NCI-H2029 (cell line): ENCODE data around the gene CREB3L4.
"Not testable (repeated sequence)": the region's sequence is repeated elsewhere in the genome, so short reads cannot be mapped to it uniquely, and the experiment has no call there.

Source experiments
- DNase-seq: peaks from one replicate; lab custom pipeline; 2025; lab: John Stamatoyannopoulos, UW

CREB3L4 gene

GRCh38 chr1:153959454-153959853 is 8.2 kb upstream of the CREB3L4 start:
- no peak for DNase-seq

DNA sequence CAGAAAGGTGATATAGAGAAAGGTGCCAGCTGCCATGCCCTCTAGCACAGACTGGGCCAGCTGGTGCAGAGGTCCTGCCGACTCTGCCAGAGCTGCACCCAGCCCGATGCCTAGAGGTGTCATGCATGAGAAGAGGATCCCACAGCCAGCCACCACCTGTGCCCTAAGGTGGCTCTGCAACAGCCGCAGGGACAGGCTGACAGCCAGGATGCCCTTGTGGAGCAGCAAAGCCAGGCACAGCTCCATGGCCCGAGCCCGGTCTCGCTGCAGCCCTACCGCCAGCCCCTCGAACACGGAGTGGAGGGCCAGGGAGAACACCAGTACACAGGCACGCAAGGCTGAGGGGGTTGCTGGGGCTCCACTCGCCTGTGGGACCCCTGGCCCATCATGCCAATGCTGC is 7.5 kb upstream of the CREB3L4 start:
- no peak for DNase-seq

DNA sequence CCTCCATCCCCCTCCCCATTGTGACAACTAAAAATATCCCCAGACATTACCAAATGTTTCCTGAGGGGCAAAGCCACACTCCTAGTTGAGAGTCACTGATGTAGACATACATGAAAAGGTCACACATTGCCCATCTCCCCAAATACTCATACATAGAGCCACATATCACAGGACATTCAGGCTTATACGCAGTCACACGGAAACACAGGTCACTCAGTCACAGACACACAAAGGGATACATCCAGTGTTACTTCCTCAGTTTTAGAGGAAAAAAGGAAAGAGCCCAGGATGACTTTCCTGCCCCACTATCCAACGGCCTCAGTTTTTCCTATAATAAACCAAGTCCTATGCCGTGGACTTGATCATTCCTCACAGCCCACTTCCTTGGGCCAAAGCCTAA is 6.3 kb upstream of the CREB3L4 start:
- no peak for DNase-seq

DNA sequence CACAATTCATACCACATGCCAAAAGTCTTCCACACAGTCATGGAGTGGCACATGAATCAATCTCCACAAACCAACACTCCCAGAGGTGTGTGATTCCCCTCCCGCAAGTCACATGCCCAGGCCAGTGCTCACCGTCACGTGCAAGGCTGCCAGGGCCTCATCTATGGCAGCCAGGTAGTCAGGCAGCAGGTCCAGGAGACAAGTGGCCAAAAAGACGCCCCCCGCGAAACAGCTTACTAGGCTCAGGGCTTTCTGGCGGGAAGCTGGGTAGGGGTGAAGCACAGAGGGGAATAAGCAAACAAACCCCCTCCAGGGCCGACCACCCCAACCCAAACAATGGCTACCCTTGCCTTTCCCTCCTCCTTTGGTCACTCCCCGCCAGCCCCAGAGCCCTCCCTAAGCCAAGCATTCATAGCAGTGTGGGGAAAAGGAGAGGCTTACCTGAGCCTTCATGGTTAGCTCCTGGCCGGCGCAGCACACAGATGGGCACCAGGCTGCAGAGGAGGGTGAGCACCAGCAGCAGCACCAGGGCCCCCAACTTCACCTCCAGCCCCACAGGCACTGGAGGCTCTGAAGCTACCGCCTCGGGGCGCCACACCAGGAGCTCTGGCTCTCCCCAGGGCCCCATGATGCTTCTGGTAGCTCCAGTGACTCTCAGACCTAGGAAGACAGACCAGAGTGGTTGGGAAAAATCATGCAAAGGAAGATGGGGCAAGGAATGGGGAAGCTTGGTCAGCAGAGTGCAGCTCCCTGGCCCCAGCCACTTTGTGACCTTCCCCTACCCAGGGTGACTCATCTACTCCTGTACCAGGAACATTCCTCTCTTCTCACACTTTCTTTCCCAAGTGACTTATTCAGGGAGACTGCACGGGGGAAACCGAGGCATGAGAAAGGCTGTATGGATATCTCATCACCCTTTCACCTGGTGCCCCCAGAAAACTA is 5.3 kb upstream of the CREB3L4 start:
- DNase-seq = no peak

- peak; percentile 96 for DNase-seq
These were observed 4.5 kb upstream of the CREB3L4 start, which contains the start of gene SLC39A1 for GRCh38 chr1:153963030-153963849. Gene SLC39A1 (minus strand): TSS chr1:153963537. CDS start chr1:153962715, 822 bp downstream.

DNA sequence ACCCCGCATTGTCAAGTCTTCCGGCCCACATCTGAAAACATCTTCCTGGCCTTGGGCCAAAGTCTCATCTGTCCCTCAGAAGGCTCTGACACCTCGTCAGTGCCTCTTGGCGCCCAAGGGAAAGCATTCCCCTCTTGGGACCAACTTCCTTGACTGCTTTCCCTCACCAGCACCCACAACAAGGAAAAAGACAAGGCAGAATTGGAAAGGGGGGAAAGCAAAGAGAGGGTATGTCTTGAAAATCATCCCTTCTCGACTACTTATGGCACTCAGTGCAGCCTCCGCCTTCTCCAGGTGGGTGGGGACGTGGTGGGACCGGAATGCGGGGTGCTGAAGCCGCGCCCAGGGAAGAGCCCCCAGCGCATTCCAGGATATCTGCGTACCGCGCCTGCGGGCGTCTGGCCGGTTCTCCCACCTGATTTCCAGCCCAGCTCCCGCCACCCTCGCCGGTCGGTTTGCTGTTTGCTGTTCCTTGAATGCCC is 3.8 kb upstream of the CREB3L4 start:
- DNase-seq = no peak

DNA sequence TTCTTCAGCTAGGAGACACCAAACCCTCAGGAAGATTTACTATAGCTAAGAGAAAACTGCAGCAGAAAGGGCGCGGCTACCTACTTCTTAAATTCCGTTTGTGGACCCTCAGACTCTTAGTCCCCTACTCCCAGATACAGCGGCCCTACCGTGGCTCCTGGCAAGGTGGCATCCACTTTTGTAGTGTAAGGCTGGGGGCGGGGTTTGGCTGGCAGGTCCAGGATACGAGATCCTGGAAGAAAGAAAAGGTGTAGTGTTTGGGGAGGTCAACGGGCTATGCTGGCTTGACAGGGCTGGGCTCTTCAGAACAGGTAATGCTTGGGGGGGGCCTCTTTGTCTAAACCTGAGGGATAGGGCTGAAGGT is 280 bp downstream of the CREB3L4 start:
- DNase-seq = peak; percentile 67

DNA sequence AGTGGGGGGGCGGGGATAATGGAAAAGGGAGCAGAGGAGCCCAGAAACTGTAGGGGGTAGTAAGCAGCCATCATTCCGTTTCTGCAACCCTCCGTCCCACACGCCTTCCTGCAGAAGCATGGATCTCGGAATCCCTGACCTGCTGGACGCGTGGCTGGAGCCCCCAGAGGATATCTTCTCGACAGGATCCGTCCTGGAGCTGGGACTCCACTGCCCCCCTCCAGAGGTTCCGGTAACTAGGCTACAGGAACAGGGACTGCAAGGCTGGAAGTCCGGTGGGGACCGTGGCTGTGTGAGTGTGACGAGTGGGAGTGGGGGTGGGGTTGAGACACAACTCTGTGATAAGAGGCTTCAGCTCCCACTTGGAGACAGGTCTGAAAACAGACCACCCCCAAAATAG is 706 bp downstream of the CREB3L4 start:
- DNase-seq = no peak

GRCh38 chr1:153968972-153969371 is 1.3 kb downstream of the CREB3L4 start:
- no peak for DNase-seq

GRCh38 chr1:153970346-153970745 is 2.6 kb downstream of the CREB3L4 start:
- DNase-seq = no peak

- DNase-seq = no peak
These were observed 5.4 kb downstream of the CREB3L4 start for GRCh38 chr1:153973071-153973470.

DNA sequence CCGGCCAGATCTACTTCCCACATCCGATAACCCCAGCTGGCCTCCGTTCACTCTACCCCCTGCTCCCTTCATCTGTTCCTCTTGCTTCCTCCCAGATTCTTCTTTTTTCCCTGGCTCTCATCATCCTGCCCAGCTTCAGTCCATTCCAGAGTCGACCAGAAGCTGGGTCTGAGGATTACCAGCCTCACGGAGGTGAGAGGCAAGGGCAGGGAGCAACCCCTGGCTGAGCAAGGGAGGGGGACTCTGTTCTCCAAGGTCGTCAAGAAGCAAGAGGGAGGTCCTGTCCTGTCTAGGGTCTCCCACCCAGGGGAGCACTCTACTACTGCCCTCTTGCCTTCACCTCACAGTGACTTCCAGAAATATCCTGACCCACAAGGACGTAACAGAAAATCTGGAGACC is 5.8 kb downstream of the CREB3L4 start:
- DNase-seq = no peak

GRCh38 chr1:153976819-153977249 is 9.1 kb downstream of the CREB3L4 start:
- DNase-seq = no peak

DNA sequence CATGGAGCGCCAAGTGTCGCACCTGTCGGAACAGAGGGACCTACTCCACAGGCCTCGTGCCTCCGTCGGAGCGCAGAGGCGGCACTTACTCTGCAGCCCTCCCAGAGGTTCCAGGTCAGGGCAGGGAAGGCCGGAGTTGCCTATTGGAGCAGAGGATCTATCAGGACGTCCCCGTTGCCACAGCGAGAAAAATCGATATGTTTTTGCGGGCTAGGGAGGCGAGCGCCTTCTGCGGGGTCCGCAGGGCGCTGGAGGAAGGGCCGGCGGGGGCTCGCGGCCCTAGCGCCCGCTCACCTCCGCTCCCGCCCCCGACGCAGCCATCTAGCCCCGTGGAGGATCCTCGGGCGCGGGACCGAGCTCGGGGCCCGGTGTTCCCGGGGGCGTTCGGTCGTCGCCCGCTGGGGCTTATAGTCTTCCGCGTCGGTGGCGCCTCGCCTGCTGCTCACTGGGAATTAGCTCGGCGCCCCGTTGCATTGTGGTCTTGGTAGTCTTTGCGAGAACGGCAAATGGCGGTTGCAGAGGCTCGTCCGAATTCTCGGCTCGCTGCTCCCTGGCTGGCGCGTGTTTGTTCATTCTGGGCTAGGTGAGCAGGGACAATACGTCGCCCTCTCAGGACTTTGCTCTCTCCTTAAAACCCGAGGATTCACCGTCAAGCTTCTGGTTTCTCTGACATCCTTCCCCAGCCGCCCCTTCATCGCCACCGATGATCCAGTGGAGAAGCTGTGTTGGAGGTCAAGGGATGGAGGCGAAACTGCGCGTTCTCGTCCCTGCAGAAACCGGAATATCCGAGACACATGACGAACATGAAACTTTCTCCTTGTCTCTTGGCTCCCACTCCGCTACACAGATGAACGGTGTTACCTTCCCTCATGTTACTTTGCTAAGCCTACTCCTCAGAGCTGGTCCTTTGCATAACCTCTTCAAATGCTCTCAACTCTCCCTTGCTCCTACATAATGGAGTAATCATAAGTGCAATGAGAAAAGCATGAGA is 9.8 kb downstream of the CREB3L4 start, which contains the start of gene JTB:
TSS of gene JTB (minus strand) at position 425 of the 991 bp plus-strand sequence. CDS start at position 3, 422 bp downstream.
- peak; percentile 74 for DNase-seq

DNA sequence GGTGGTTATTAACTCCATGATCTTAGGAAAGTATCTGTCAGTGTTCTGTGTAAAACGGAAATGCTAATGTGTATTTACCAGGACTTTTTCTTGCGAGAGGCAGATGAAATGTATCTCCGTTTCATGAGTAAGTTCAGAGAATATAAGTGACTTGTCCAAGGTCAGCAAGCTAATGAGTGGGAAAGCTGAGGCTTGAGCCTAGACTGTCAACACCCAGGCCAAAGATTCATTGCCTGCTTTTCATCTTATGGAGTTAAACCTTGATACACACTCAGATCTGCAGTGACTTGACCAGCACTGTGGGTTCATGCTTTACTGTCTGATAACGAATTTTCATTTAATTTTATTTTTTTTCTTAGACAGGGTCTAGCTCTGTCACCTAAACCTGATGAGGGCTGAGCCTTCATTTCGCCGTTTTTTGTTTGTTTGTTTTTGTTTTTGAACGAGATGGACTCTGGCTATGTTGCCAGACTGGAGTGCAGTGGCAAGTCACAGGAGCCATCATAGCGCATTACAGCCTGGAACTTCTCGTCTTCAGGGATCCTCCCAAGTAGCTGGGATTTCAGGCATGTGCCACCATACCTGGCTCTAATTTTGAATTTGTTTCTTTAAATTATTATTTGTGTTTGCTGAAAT is 10.7 kb downstream of the CREB3L4 start:
- no peak for DNase-seq

GRCh38 chr1:153979091-153979490 is 11.4 kb downstream of the CREB3L4 start:
- DNase-seq = not testable (repeated sequence)

- not testable (repeated sequence) for DNase-seq
These were observed 14.0 kb downstream of the CREB3L4 start for GRCh38 chr1:153981735-153982134.

GRCh38 chr1:153984123-153984894 is 16.6 kb downstream of the CREB3L4 start:
- DNase-seq = no peak

GRCh38 chr1:153985341-153985912 is 17.7 kb downstream of the CREB3L4 start:
- DNase-seq = no peak
